Left ventricle myocardium inferior (tissue), 1 donor: ENCODE data around the gene LTB4R. TPM values are rescaled to one million over a fixed set of nuclear protein-coding genes. Genes with fewer than 3 reads are reported as not detected.

Experiments used
- DNase-seq: peaks from one replicate; pipeline ENCODE4 v3.0.0-alpha.2; 2020
- H3K27ac ChIP-seq: fragments of 200-600 bp; replicated peaks from 2 replicates; pipeline ENCODE4 v1.8.0; 2021
- H3K27me3 ChIP-seq: fragments of 200-600 bp; 2 replicates; pipeline ENCODE4 v1.8.0; 2021; ENCODE audit warnings: low read depth
- H3K36me3 ChIP-seq: fragments of 200-600 bp; 2 replicates; pipeline ENCODE4 v1.8.0; 2021
- H3K4me1 ChIP-seq: fragments of 200-600 bp; 2 replicates; pipeline ENCODE4 v1.8.0; 2021
- H3K4me3 ChIP-seq: fragments of 200-600 bp; 2 replicates; pipeline ENCODE4 v1.8.0; 2021; ENCODE audit warnings: mild to moderate bottlenecking, moderate library complexity
- H3K9me3 ChIP-seq: fragments of 200-600 bp; replicated peaks from 2 replicates; pipeline ENCODE4 v1.8.0; 2021
- CTCF ChIP-seq: fragments of 200-600 bp; IDR thresholded peaks from 2 replicates; pipeline ENCODE4 v1.8.0; 2021; ENCODE audit warnings: antibody characterized with exemption, mild to moderate bottlenecking, borderline replicate concordance
- intact Hi-C: fragments of 100-400 bp; cut with micrococcal nuclease; formaldehyde crosslinking; loops from one replicate; pipeline ENCODE4 v1.11.0; 2022
- total RNA-seq: library from RNA; stranded (reverse); fragmentation: NEBNext Ultra II Directional; extraction: Animal tissue kit (Norgen Biotek cat#: 25700); gene quantifications from one replicate; pipeline ENCODE4 v1.2.1, GENCODE V29; 2021
- donor health status: DM: no; HTN: yes; CAD: no; lungs with severe emphysema.

The LTB4R gene
- total RNA-seq, 1 donor from 2014 or later = 1.8 TPM

GRCh38 chr14:24343795-24344660 is 32.7 kb downstream of the LTB4R start:
- Histone ChIP-seq H3K9me3 (no peaks in the 10 kb centered on the region), H3K27ac (no peak overlapping the region), H3K27me3 (peaks cover 41% of the 10 kb centered on the region), H3K4me1 (peaks cover 30% of the 10 kb centered on the region), H3K4me3 (no peak overlapping the region), H3K36me3 (no peaks in the 10 kb centered on the region)
- intact Hi-C loops = no loop called here
- TF ChIP-seq CTCF = no peak
- no peak for DNase-seq

GRCh38 chr14:24347134-24347533 is 35.8 kb downstream of the LTB4R start:
- no peak for DNase-seq
- Histone ChIP-seq H3K4me3 (no peak overlapping the region), H3K4me1 (peaks cover 17% of the 10 kb centered on the region), H3K27ac (peak overlapping the region; percentile 71), H3K36me3 (no peaks in the 10 kb centered on the region), H3K9me3 (no peaks in the 10 kb centered on the region), H3K27me3 (peaks cover 35% of the 10 kb centered on the region)
- intact Hi-C loops = no loop called here
- no peak for TF ChIP-seq CTCF

- Histone ChIP-seq H3K27ac (peak overlapping the region; percentile 71), H3K9me3 (no peaks in the 10 kb centered on the region), H3K36me3 (no peaks in the 10 kb centered on the region), H3K27me3 (peaks cover 45% of the 10 kb centered on the region), H3K4me3 (no peak overlapping the region), H3K4me1 (peaks cover 17% of the 10 kb centered on the region)
- intact Hi-C loops = no loop called here
- no peak for DNase-seq
- no peak for TF ChIP-seq CTCF
Measured at GRCh38 chr14:24348186-24348585, 36.9 kb downstream of the LTB4R start.

- Histone ChIP-seq H3K4me1 (peaks cover 17% of the 10 kb centered on the region), H3K27ac (no peak overlapping the region), H3K4me3 (no peak overlapping the region), H3K9me3 (no peaks in the 10 kb centered on the region), H3K36me3 (no peaks in the 10 kb centered on the region), H3K27me3 (peaks cover 44% of the 10 kb centered on the region)
- no peak for TF ChIP-seq CTCF
- no peak for DNase-seq
- intact Hi-C loops = no loop called here
Measured at GRCh38 chr14:24349742-24350141, 38.4 kb downstream of the LTB4R start.

GRCh38 chr14:24351517-24351916 is 40.2 kb downstream of the LTB4R start:
- H3K4me1 ChIP-seq = peaks cover 15% of the 10 kb centered on the region
- intact Hi-C loops = no loop called here

More at GRCh38 chr14:24351517-24351916, 40.2 kb downstream of the LTB4R start:
- no peak for DNase-seq
- H3K27ac ChIP-seq = no peak overlapping the region
- no peaks in the 10 kb centered on the region for H3K9me3 ChIP-seq
- no peak for TF ChIP-seq CTCF
- H3K27me3 ChIP-seq = peaks cover 41% of the 10 kb centered on the region
- H3K4me3 ChIP-seq = no peak overlapping the region
- H3K36me3 ChIP-seq = no peaks in the 10 kb centered on the region
